HG02623 (cell line): ENCODE measurements around the gene DOCK1.

ENCODE experiments used
- ATAC-seq: cut with Tn5 transposase; IDR thresholded peaks from one replicate; pipeline ENCODE4 v1.9.1; 2021; ENCODE audit warnings: moderate library complexity; ENCODE audit not compliant: unreplicated experiment

DOCK1 gene

DNA sequence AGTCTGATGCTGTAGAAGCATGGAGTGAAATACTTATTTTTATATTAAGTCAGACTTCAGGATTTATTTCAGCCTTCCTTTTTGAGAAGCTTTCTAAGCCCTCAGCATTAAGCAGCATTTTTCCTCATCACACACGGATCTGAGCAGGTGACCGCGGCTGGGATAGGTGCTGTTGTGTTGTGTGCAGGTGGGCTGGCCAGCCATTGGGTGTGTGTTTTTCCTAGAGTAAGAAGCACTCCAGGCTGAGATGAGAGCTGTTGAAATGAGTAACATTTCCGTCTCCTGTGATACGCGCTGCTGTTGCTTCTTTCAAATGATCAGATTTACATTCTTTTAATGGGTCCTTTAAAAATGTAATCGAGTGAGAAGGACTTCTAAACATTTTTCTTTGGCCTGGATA, 227.2 kb downstream of the DOCK1 start:
- no peak for ATAC-seq

DNA sequence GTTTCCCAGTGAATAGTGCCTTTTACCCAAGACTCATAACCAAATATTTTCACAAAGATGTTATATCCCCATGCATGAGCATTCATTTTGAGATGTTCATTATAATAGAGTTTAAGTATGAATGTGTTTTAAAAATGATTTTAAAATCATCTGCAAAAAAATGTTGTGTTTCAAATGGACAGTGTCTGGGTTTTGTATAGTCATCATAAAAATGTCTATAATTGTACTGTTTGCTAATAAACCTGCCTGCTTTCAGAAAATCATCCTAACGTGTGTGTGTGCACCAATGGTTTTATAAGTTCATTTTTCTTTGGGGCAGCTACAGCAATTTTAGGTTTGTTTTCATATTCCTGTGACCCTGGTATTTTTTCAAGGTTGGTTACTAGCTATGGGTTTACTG, 228.0 kb downstream of the DOCK1 start:
- ATAC-seq = no peak

DNA sequence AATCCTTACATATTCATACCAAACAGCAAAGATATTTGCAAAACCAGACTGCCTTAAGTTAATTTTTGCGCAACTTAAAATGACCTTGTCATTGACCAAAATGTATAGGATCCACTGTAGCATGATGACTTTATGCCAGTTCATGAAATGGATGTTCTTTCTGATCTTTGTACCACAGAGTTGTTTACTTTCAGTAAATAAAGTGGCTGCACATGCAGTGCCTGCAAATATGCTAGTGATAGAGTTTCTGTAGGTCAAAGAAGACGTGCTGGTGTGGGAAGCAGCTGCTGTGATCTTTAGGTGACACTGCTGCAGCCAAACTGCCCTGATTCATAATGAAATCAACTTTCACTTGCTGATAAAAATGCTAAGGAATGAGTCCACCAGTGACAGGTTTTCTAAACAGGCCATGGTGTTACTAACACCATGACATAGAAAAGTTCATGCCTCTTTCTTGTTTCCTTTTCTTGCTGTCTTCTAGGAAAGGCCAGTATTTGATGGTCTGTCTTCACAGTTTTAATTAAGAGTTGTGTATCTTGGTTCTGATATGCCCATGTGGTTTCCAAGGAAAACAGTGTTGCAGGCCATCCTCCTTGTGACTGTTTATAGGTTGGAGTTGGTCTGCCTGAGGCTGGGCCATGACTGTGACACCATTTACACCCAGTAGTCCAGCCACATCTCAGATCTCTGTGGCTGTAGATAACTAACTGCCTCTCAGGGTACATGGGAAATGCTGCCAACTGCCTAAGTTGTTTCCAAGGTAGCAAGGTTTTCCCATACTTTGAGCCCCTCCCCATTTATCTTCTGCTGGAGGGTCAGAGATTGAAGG, 228.7 kb downstream of the DOCK1 start:
- no peak for ATAC-seq

DNA sequence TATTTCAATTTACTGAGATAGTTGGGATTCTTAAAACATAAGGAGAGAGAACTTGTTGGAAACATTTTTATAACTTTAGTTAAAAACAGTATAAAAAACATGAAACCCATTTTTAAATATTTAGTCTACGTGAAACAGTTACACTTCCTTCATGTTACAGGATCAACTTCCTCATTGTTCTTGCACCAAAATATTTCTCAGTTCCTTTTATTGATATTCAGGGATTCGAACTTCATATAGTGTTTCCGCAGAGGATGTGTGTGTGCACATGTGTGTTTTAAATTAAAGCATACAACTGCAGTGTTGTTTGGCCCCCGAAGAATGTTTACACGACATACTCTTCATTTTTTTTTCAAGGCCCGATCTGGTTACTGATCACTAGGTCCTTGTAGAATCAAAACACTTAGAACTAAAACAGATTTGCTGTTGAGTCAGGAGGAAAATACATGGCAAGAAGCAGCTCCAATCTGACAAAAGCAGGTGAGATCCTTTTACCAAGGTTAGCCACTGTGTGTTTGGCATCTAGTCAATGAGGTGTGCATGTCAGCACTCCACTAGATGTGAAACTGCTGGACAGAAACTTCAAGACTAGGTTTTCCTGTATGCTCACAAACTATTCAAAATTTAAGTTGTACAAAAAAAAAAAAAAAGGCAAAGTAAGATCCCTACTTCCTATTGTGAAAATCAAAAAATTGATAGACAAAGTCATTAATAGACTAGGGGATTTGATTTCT, 230.8 kb downstream of the DOCK1 start:
- ATAC-seq = no peak

DNA sequence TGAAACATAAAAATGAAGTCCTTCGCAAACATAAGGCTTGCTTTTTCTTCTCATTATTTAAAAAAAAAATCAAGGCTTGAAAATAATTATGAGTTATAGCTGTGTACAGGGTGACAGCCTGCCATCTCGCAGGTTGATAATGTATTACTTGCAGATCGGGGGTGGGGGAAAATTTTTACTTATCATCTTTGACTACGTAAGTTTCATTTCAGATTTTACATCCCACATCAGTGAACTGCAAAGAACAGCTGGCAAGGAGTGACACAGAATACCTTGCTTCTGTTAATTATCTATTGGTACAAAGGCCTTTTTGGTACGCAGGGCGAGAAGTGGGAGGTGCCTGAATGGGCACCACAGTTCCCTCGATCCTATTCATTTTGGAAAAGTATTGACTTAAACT, 232.2 kb downstream of the DOCK1 start:
- ATAC-seq = no peak

DNA sequence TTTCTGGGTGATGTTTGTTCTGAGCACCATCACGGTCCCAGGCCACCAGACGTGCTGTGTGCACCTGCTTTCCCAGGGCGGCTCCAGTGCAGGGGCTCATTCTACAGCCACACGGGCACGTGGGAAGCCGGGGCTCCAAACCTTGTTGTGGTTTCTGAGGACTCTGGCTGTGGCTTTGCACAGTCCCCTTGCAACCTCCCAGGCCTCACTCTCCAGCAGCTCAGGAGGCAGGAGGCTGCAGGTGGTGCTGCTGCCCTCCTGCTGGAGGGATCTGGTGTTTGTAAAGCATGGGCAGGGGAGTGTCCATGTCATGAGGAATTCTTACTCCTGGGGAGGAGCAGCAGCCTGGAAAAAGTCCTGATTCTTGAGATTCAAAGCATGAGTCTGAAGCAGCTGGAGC, 236.9 kb downstream of the DOCK1 start:
- ATAC-seq = no peak

DNA sequence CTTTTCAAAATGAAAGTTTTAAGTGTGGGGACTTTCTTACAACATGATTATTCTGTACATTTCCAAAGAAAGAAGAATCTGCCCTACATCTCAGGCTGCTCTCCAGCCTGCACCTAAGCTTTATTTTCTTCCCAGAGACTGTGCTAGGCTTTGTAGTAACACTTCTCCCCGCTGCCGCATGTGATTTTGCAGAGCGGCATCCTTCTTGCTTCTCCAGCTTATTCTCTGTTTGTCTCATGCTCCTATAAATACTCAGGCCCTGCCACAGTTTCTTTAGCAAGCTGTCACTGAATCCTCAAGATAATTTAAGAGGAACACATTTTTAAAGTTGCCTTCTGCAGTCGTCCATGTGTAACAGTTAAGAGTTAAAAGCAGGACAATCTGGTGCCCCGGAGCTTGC, 237.6 kb downstream of the DOCK1 start:
- no peak for ATAC-seq

DNA sequence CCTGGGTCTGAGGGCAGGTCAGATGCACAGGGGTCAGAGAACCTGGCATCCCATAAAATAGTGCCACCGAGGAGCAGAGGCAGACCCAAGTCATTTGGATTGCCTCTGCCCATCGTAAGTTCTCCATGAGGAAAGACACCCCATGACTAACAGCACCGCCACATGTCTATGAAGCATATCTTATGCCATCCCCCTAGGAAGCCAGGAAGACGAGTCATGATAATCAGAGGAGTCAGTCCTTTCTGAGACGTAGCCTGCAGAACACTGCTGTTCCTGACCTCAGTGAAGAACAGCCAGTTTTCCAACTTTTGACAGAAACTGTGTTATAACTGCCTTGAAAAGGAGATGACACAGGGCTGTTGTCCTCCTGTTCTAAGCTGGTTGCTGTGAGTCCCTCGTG, 239.9 kb downstream of the DOCK1 start:
- ATAC-seq = no peak

DNA sequence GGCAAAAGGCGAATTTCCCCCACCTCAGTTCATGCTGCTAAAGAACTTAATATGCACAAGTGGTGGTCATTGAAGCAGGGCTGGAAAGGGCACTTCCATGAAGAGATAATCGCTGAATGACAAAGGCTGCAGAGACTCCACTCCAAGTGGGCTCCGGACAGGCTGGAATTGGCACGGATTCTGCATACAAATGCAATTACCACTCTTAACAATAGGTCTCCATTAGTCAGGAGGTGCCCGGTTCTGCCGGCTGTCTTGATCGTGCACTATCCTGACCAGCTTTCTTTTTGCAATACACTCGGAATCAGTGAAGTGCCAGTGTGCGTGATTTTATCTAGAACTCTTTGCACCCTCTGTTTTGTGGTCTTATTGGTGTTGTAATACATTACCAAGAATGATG, 241.4 kb downstream of the DOCK1 start:
- ATAC-seq = no peak

DNA sequence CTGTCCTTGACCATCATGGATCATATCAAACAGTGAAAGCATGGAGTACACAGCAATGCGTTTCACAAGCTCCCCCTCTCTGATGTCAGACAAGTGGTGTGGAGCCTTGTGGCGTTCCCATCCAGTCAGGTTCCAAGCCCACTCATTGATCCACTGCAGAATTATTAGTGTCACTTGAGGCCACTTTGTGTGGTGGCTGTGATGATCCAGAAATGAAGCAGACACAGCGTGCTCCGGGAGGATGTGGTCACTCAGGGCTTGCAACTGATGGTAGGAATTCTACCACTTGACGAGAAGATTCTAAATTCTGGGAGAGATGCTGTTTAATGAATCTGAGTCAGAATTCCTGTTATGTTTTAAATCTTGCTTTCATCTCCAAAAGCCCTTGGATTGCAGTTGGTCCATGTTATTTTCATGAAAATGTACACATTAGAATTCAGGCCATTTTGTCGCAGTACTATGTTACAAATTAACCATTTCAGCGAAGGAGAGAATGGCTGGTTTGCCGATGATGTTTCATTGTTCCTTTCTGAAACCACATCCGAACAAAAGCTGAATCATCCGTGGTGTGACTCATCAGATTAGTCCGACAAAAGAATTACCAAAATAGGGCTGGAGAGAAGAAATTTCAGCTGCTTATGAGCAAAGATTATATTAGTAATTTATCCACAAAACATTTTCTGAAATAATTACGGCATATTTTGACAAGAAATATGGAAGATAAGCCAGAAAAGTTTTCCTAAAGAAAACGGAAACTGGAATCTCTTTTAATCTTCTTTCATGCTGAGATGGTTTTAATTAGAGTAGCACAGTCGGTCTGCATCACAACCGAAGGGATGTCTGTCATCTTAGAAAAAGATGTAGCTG, 243.1 kb downstream of the DOCK1 start:
- ATAC-seq = no peak

DNA sequence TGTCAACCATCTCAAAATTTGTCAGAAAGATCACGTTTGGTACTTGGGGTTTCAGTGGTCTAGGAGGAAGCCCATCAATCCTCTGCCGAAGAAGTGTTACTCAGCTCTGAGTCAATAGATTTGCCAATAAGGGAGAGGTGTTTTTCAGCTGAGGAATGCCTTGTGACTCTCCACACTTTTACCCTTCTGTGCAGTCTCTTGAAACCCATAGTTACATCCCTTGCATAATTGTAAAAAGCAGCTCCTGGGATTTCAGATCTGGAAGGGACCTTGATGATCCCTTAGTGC, 243.6 kb downstream of the DOCK1 start:
- ATAC-seq = no peak

DNA sequence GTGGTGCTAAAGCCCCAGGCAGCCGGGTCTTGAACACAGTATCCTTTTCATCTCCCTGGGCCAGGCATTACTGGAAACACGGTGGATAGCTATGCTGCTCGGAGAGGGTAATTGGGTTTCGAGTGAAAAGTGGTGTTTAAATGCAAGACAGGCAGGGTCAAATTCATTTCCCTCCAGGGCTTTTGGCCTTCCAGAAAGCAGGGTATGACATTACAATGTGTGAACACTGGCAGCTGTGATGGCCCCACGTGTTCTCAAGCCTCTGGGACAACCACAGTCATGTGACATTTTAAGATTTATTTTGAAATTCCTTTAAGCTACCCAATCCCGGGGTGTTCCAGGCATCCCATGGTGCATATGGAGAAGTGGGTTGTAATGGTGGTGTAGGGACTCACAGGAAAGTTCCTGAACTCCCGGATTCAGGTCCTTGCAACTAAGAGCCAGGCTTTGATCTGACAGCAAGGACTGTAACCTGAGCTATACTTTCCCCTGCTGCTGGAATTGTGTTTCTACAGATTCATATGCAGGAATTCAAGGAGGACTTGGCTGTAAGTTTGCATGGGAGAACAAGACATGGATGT, 244.4 kb downstream of the DOCK1 start:
- no peak for ATAC-seq

DNA sequence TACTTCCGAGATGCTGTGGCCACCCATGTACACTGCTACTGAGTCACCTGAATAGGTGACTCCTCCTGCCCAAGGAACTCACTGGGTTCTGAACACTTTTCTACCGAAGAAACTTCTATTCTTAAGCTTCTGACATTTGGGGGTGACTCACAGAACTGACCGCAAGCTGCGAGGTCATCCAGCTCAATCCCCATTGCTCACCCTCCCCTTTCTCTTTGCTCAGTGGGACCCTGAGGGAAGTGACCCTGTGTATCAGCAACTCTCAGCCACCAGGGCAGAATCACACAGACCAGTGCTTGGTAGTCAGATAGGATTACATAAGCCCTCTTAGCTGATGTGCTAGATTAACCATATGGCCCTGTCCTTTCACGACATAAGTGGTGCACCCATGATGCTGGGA, 244.9 kb downstream of the DOCK1 start:
- ATAC-seq = no peak

DNA sequence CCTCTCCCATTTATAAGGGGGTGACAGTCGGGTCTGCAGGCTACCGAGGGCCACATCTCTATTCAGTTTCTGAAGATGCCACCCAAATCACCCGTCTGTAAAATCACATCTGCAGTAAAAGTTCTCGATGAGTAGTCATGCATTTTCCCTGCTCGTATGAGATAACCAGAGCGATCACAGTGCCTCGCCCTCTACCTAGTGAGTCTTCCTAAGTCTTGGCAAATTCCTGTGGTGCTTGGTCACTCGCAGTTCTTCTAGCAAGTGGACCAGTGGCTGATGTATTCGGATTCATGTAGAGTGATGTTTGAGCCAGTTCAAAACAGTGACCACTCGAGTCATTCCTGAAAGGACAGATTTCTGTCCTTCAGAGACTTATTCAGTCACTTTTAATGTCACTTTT, 246.3 kb downstream of the DOCK1 start:
- no peak for ATAC-seq

DNA sequence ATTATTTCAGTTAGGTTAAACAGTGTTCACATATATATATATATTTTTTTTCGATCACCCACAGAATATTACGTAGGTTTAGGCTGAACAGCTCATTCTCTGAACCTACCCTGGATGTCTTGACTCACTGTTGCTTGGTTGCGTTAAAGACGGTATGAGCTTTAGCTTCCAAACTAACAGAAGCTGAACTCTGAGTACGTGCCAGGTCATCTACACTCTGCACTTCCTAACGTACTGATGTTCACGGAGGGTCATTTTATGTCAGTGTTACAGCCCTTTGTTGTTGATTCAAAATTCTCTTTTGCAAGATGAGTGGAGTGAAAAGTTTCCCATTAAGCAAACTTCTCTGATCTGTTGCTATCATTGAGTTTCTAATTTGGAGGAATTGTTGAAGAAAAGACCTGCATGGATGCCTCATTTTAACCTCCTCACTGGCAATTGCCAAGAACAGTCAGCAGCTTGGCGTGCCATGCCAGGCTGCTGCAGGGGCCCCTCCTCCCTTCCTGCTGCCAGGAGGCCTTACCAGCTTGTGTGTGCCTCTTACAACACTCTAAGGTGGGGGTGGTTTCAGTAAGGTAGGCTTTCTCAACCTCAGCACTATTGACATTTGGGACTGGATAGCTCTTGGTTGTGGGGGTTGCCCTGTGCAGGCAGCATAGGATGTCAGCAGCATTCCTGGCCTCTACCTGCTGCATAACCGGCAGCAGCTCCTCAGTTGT, 246.9 kb downstream of the DOCK1 start:
- ATAC-seq = no peak

DNA sequence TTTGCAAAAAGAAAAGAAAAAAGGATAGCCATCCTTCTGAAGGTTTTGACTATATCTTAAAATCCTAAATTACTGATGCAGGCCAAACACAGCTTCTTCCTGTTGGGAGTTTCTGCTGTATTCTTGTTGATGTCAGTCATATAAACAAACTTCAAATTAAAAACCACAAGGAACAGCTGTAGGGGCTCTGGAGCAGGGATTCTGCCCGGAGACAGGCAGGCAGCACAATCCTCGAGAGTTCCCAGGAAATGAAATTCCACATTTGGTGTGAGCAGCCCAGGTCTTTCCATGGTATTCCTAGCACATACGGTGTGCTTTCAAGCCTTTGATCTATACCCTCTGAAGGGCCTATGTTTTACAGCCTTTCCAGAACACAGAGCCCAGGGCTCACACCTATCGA, 248.0 kb downstream of the DOCK1 start:
- no peak for ATAC-seq

DNA sequence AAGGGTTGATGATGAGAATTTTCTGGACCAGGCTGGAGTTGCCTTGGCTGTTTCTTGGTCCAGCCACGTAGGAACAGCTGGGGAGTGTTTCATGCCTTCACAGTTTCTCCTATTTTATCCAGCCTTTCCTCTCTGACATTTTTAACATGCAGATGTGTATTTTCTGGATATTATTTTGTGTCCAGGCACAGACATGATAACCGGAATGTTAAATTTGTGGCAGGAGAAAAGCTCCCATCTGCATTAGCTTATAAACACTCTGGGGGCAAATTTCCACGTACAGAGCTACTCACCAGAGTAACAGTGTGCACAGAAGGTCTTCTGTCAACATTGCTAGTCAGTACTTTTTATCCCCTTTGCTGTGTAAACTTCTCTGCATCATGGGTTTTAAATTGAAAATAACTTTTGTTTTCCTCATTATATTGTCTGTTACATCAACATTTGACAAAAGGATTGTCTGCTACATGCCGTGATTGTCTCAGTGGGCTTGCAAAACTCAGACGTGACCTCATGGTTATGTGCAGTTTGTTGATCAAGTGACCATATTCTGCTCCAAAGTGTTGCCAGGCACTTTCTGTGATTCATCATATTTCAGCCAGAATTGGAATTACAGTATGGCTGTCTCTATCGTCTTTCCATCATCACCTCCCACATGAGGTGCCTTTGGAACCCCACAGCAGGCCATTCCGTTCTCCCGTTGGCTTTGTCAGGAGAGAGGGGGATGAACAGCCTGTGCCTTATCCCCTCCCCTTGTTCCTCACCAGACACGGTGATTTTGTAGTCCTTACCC, 249.8 kb downstream of the DOCK1 start:
- no peak for ATAC-seq

DNA sequence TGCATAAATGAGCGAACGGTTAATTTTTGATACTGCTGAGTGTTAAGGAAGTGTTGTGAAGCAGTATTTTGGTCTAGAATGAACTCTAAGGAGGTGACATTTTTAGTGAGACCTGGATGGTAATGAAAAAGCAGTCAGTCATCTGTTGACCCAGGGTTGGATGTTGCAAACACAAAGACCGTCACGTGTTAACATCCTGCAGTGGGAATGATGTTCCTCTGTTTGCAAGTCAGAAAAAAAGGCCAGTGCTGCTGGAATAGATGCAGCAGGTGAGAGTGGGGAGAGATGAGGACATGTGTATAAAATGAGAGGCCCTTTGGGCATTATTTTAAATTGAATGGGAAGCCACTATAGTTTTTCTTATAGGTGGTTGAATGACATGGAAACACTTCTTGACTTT, 251.9 kb downstream of the DOCK1 start:
- no peak for ATAC-seq

DNA sequence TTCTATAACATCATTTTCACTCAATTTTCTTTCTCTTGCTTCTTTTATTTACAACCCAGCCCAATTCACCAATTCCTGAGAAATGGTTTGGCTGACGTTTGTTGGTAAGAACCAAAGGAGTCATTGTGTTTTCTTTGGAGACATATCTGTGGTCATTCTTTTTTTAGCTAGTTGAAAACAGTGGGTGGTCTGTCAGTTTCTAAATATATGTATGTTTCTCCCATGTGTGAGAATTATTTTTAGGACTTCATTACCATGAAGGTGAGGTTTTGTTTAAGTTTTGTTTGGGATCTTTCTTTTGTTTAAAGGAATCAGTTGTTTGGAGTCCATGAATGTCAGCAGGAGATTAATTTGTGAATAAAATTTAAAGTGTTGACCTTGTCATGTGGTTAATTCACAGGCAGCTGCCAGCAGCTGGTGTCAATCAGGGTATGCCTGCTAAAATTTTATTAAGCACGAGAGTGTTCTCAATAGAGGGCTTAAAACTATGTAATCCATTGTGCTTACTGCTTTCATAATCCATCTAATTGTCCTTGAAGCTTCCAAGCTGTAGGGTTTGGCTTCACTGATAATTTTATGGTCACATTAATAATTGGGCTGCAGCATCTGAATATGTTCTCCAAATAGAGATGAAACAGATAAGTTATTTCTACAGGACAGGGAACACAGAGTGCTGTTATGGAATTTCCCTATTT, 252.4 kb downstream of the DOCK1 start:
- ATAC-seq = no peak
